Spinal cord (tissue), 10 donors: ENCODE data around the gene PARD3B. TPM values are rescaled to one million over a fixed set of nuclear protein-coding genes. Genes with fewer than 3 reads are reported as not detected.
A peak's percentile ranks its signal among the peaks of the same experiment; 100 is the strongest.

Experiments used
- DNase-seq, 6 donors: peaks; one replicate each; pipeline versions ENCODE4 v3.0.0 to v3.0.0-alpha.2; 2013 to 2015; ENCODE audit warnings: low spot score in 6 of 6, low read depth in 4 of 6
- H3K27ac ChIP-seq: one replicate; pipeline ENCODE4 v1.5.1; 2013; ENCODE audit warnings: low read depth, low read length, control low read depth
- H3K27me3 ChIP-seq: one replicate; pipeline ENCODE4 v1.6.1; 2013; ENCODE audit warnings: low read length; ENCODE audit not compliant: control insufficient read depth, insufficient read depth
- H3K36me3 ChIP-seq: one replicate; pipeline ENCODE4 v1.6.1; 2013; ENCODE audit warnings: low read length; ENCODE audit not compliant: control insufficient read depth, insufficient read depth
- H3K4me1 ChIP-seq: one replicate; pipeline ENCODE4 v1.6.1; 2013; ENCODE audit warnings: low read length; ENCODE audit not compliant: control insufficient read depth, insufficient read depth
- H3K4me3 ChIP-seq: one replicate; pipeline ENCODE4 v1.5.1; 2013; ENCODE audit warnings: low read depth, low read length, control low read depth
- H3K9me3 ChIP-seq: one replicate; pipeline ENCODE4 v1.6.1; 2013; ENCODE audit warnings: low read length; ENCODE audit not compliant: control insufficient read depth, insufficient read depth
- WGBS: methylation state at CpG from one replicate; pipeline ENCODE4 v1.1.5; 2013; ENCODE audit warnings: missing lambda C conversion rate; ENCODE audit not compliant: insufficient coverage; 5-methylcytosine and 5-hydroxymethylcytosine counted together
- polyA plus RNA-seq, 2 donors: library from polyadenylated mRNA; unstranded; fragments of 120-200 nt; gene quantifications; one replicate each; pipeline ENCODE4 v1.2.1, GENCODE V29; 2013; ENCODE audit not compliant: insufficient read length in 2 of 2
- total RNA-seq, 2 donors: library from RNA; depleted of rRNA in 1 of 2; stranded (reverse); fragments of 120-200 nt in 1 of 2; fragments of >200 nt in 1 of 2; gene quantifications; one replicate each; pipeline versions ENCODE4 v1.2.3 to v1.2.4, GENCODE V29; 2013 to 2014
- donor health status: healthy.

Gene PARD3B
- total and polyA plus RNA-seq, 4 donors = 10.8 to 34.6 (median 22.1) TPM

GRCh38 chr2:205180730-205181129 is 635.5 kb downstream of the PARD3B start:
- Histone ChIP-seq H3K27ac (no peak overlapping the region), H3K9me3 (no peaks in the 10 kb centered on the region), H3K4me1 (no peaks in the 10 kb centered on the region), H3K36me3 (no peaks in the 10 kb centered on the region), H3K27me3 (no peaks in the 10 kb centered on the region), H3K4me3 (no peak overlapping the region)
- 60% methylated on average over 2 of the region's 3 CpGs for WGBS
- peak in 1 of 6 donors; percentile 41 for DNase-seq

- no peaks in the 10 kb centered on the region for H3K36me3 ChIP-seq
- no peak overlapping the region for H3K4me3 ChIP-seq
- H3K9me3 ChIP-seq = no peaks in the 10 kb centered on the region
- H3K27me3 ChIP-seq = no peaks in the 10 kb centered on the region
- 67% methylated on average over 4 of the region's 6 CpGs for WGBS
- no peak for DNase-seq
- no peak overlapping the region for H3K27ac ChIP-seq
- peaks cover 6% of the 10 kb centered on the region for H3K4me1 ChIP-seq
These were observed 642.5 kb downstream of the PARD3B start for GRCh38 chr2:205187731-205188130.

GRCh38 chr2:205188239-205189138 is 643.2 kb downstream of the PARD3B start:
- no peaks in the 10 kb centered on the region for H3K9me3 ChIP-seq
- H3K4me3 ChIP-seq = no peak overlapping the region
- H3K27me3 ChIP-seq = no peaks in the 10 kb centered on the region
- peak in 5 of 6 donors; percentile 63 to 94 (median 67) for DNase-seq
- H3K4me1 ChIP-seq = peaks cover 6% of the 10 kb centered on the region
- 51% methylated on average over 6 of the region's 9 CpGs for WGBS
- no peak overlapping the region for H3K27ac ChIP-seq
- H3K36me3 ChIP-seq = no peaks in the 10 kb centered on the region

- Histone ChIP-seq H3K4me3 (no peak overlapping the region), H3K4me1 (peaks cover 6% of the 10 kb centered on the region), H3K36me3 (no peaks in the 10 kb centered on the region), H3K27ac (no peak overlapping the region), H3K9me3 (no peaks in the 10 kb centered on the region), H3K27me3 (no peaks in the 10 kb centered on the region)
- peak in 1 of 6 donors; percentile 62 for DNase-seq
- WGBS = 69% methylated on average over 5 of the region's 7 CpGs
These were observed 644.0 kb downstream of the PARD3B start for GRCh38 chr2:205189301-205189700.

GRCh38 chr2:205190528-205190927 is 645.3 kb downstream of the PARD3B start:
- no peak overlapping the region for H3K27ac ChIP-seq
- DNase-seq = no peak
- no peak overlapping the region for H3K4me3 ChIP-seq
- 83% methylated on average over 1 of the region's 2 CpGs for WGBS
- H3K4me1 ChIP-seq = peaks cover 6% of the 10 kb centered on the region
- H3K9me3 ChIP-seq = no peaks in the 10 kb centered on the region
- no peaks in the 10 kb centered on the region for H3K36me3 ChIP-seq
- H3K27me3 ChIP-seq = no peaks in the 10 kb centered on the region

- WGBS = 79% methylated on average over 2 of the region's 5 CpGs
- Histone ChIP-seq H3K27me3 (no peaks in the 10 kb centered on the region), H3K9me3 (no peaks in the 10 kb centered on the region), H3K4me1 (peaks cover 4% of the 10 kb centered on the region), H3K27ac (no peak overlapping the region), H3K36me3 (no peaks in the 10 kb centered on the region), H3K4me3 (no peak overlapping the region)
- DNase-seq = no peak
These were observed 648.0 kb downstream of the PARD3B start for GRCh38 chr2:205193125-205193835.

- Histone ChIP-seq H3K36me3 (no peaks in the 10 kb centered on the region), H3K4me1 (no peaks in the 10 kb centered on the region), H3K27ac (no peak overlapping the region), H3K27me3 (no peaks in the 10 kb centered on the region), H3K4me3 (no peak overlapping the region), H3K9me3 (no peaks in the 10 kb centered on the region)
- WGBS = 80% methylated on average over 1 of the region's 4 CpGs
- no peak for DNase-seq
These were observed 648.6 kb downstream of the PARD3B start for GRCh38 chr2:205193836-205194228.

- no peaks in the 10 kb centered on the region for H3K9me3 ChIP-seq
- no peak overlapping the region for H3K4me3 ChIP-seq
- peak in 1 of 6 donors; percentile 61 for DNase-seq
- no peak overlapping the region for H3K27ac ChIP-seq
- H3K4me1 ChIP-seq = no peaks in the 10 kb centered on the region
- H3K36me3 ChIP-seq = no peaks in the 10 kb centered on the region
- H3K27me3 ChIP-seq = no peaks in the 10 kb centered on the region
These were observed 652.3 kb downstream of the PARD3B start for GRCh38 chr2:205197468-205198139.

GRCh38 chr2:205198140-205198525 is 652.9 kb downstream of the PARD3B start:
- H3K9me3 ChIP-seq = no peaks in the 10 kb centered on the region
- no peak overlapping the region for H3K4me3 ChIP-seq
- DNase-seq = no peak
- no CpG with 5 or more reads among the region's 3 CpGs for WGBS
- no peaks in the 10 kb centered on the region for H3K27me3 ChIP-seq
- H3K27ac ChIP-seq = no peak overlapping the region
- H3K36me3 ChIP-seq = no peaks in the 10 kb centered on the region
- no peaks in the 10 kb centered on the region for H3K4me1 ChIP-seq
